HEK293 (cell line): ENCODE results near the gene AMBRA1.

ENCODE experiments used
- ATF2 ChIP-seq: fragments of 450-650 bp; formaldehyde crosslinking; IDR thresholded peaks from 2 replicates; pipeline ENCODE4 v1.5.1; 2016; ENCODE audit warnings: missing biosample characterization, missing genetic modification characterization, low read depth
- CTCF ChIP-seq: fragments of 450-650 bp; formaldehyde crosslinking; IDR thresholded peaks from 2 replicates; pipeline ENCODE4 v1.5.1; 2016; ENCODE audit warnings: missing biosample characterization, missing genetic modification characterization
- ZNF404 ChIP-seq: fragments of 450-650 bp; formaldehyde crosslinking; IDR thresholded peaks from 2 replicates; pipeline ENCODE4 v1.5.1; 2017; ENCODE audit warnings: missing biosample characterization, missing genetic modification characterization

GRCh38 chr11:46445920-46446771 lies 147.7 kb downstream of the AMBRA1 start:
- no peak for TF ChIP-seq CTCF (tag by site-specific recombination)
- no peak for TF ChIP-seq ZNF404
- no peak for TF ChIP-seq ATF2 (tag by site-specific recombination)
